Keratinocyte (primary cell): ENCODE data around the gene GRK5. TPM values are rescaled to one million over a fixed set of nuclear protein-coding genes. Genes with fewer than 3 reads are reported as not detected.
"Not testable (repeated sequence)": the region's sequence is repeated elsewhere in the genome, so short reads cannot be mapped to it uniquely, and the experiment has no call there.

ENCODE experiments used
- DNase-seq: peaks from one replicate; pipeline ENCODE4 v3.0.0-alpha.2; 2011; ENCODE audit warnings: low read depth, missing footprints, low spot score
- FAIRE-seq: peaks from 2 replicates; lab custom pipeline; 2011; peaks lifted over from hg19 to GRCh38; lab: Jason Lieb, UNC
- H2AFZ ChIP-seq: 2 replicates; pipeline ENCODE4 v1.6.0; 2012; ENCODE audit warnings: low read length, control low read depth, inconsistent platforms; ENCODE audit not compliant: control insufficient read depth
- H3K27ac ChIP-seq: 2 replicates; pipeline ENCODE4 v1.5.1; 2011; ENCODE audit warnings: low read length; ENCODE audit not compliant: control insufficient read depth, insufficient read depth
- H3K27me3 ChIP-seq: 3 replicates; pipeline ENCODE4 v1.6.0; 2011; ENCODE audit warnings: low read length; ENCODE audit not compliant: control insufficient read depth, insufficient read depth; ENCODE audit errors: extremely low read depth
- H3K36me3 ChIP-seq, 2 experiments: 2 replicates in 1 of 2; 3 replicates in 1 of 2; pipeline ENCODE4 v1.5.1; 2011; ENCODE audit warnings: low read length in 2 of 2, mild to moderate bottlenecking in 1 of 2; ENCODE audit not compliant: control insufficient read depth in 2 of 2, insufficient read depth in 2 of 2; ENCODE audit errors: extremely low read depth in 1 of 2
- H3K4me1 ChIP-seq: 3 replicates; pipeline ENCODE4 v1.5.1; 2011; ENCODE audit warnings: low read length; ENCODE audit not compliant: control insufficient read depth, insufficient read depth; ENCODE audit errors: extremely low read depth
- H3K4me2 ChIP-seq: 3 replicates; pipeline ENCODE4 v1.6.0; 2011; ENCODE audit warnings: low read depth, low read length; ENCODE audit not compliant: control insufficient read depth, insufficient read depth; ENCODE audit errors: extremely low read depth
- H3K4me3 ChIP-seq, 3 experiments: fragments of 200-600 bp in 1 of 3; sonication (generic) in 1 of 3; 2 replicates in 2 of 3; 3 replicates in 1 of 3; pipeline ENCODE4 v1.5.1; 2011 to 2016; ENCODE audit warnings: low read length in 3 of 3, mild to moderate bottlenecking in 3 of 3, control low read depth in 2 of 3, inconsistent platforms in 1 of 3, low read depth in 1 of 3, mixed read lengths in 1 of 3, mixed run types in 1 of 3, moderate library complexity in 1 of 3; ENCODE audit not compliant: control insufficient read depth in 2 of 3, insufficient read depth in 2 of 3; ENCODE audit errors: extremely low read depth in 1 of 3
- H3K79me2 ChIP-seq: 2 replicates; pipeline ENCODE4 v1.6.0; 2012; ENCODE audit warnings: low read length; ENCODE audit not compliant: control insufficient read depth, insufficient read depth
- H3K9ac ChIP-seq: 3 replicates; pipeline ENCODE4 v1.6.0; 2011; ENCODE audit warnings: low read length; ENCODE audit not compliant: control insufficient read depth, insufficient read depth; ENCODE audit errors: extremely low read depth
- H3K9me1 ChIP-seq: 3 replicates; pipeline ENCODE4 v1.6.0; 2011; ENCODE audit warnings: low read length; ENCODE audit not compliant: control insufficient read depth, insufficient read depth; ENCODE audit errors: extremely low read depth
- H3K9me3 ChIP-seq: 2 replicates; pipeline ENCODE4 v1.5.1; 2012; ENCODE audit warnings: low read depth, low read length; ENCODE audit not compliant: control insufficient read depth
- H4K20me1 ChIP-seq: 3 replicates; pipeline ENCODE4 v1.6.0; 2011; ENCODE audit warnings: low read length; ENCODE audit not compliant: control insufficient read depth, insufficient read depth; ENCODE audit errors: extremely low read depth
- EZH2 ChIP-seq: IDR thresholded peaks from one replicate; pipeline ENCODE4 v1.6.1; 2012; ENCODE audit warnings: inconsistent platforms, mild to moderate bottlenecking, low read length, moderate library complexity
- dilution Hi-C: fragments of 300-500 bp; cut with MboI; formaldehyde crosslinking; loops from one replicate; pipeline ENCODE4 v1.7.0; 2020; ENCODE audit warnings: low sequenced_read_pairs; ENCODE audit not compliant: extremely low pct_ligation_motif_present
- polyA plus RNA-seq, 5 experiments: library from polyadenylated mRNA; depleted of rRNA in 3 of 5; stranded (reverse) in 3 of 5; stranded (forward) in 1 of 5; unstranded in 1 of 5; fragments of >200 nt; gene quantifications; 1 replicate in 1 of 5; 2 replicates in 3 of 5; 3 replicates in 1 of 5; pipeline versions ENCODE4 v1.2.1 to v1.2.3, GENCODE V29; 2011 to 2012; ENCODE audit warnings: missing spikeins in 2 of 5, low read depth in 1 of 5, low replicate concordance in 1 of 5
- TF ChIP-seq, protein P1 (sequence below), 3 experiments: IDR thresholded peaks in 1 of 3; conservative IDR thresholded peaks in 1 of 3; optimal IDR thresholded peaks in 1 of 3; 2 replicates in 2 of 3; 3 replicates in 1 of 3; pipeline versions ENCODE3 to v1.5.1; 2011; ENCODE audit warnings: low read length in 3 of 3, mild to moderate bottlenecking in 3 of 3, moderate library complexity in 2 of 3, control low read depth in 1 of 3, inconsistent platforms in 1 of 3; ENCODE audit not compliant: insufficient read depth in 2 of 3; ENCODE audit errors: extremely low read depth in 1 of 3

The GRK5 gene
- polyA plus RNA-seq, 1 donor (not counting 4 experiments of a cell fraction or from before 2014, with no cell fraction given): 7.6 TPM

DNA sequence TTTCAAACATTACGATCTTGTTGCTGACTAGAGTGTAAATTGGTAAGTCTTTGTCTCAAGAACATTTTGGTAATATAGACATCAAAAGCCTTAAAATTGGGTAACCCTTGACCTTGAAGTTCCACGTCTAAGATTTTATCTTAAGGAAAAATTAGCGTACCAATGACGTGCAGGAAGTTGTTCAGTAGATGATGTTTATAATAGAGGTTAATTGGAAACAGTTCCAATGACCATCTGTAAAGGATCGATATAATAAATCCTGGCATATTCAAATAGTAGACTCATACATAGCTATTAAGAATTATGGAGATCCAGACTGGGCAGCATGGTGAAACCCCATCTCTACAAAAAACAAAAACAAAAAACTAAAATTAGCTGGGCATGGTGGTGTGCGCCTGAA is 20.5 kb downstream of the GRK5 start:
- no peaks in the 10 kb centered on the region for H3K9me3 ChIP-seq
- H3K4me2 ChIP-seq: no peak overlapping the region
- FAIRE-seq (no peak), DNase-seq (no peak)
- H2AFZ ChIP-seq: no peak overlapping the region
- H3K27me3 ChIP-seq: no peaks in the 10 kb centered on the region
- H3K9ac ChIP-seq: no peak overlapping the region
- no peak overlapping the region for H3K4me3 ChIP-seq
- H4K20me1 ChIP-seq: no peaks in the 10 kb centered on the region
- no peaks in the 10 kb centered on the region for H3K36me3 ChIP-seq
- H3K27ac ChIP-seq: no peak overlapping the region
- H3K79me2 ChIP-seq: peaks cover 5% of the 10 kb centered on the region
- no peaks in the 10 kb centered on the region for H3K4me1 ChIP-seq
- H3K9me1 ChIP-seq: no peaks in the 10 kb centered on the region
- TF ChIP-seq, protein P1, sequence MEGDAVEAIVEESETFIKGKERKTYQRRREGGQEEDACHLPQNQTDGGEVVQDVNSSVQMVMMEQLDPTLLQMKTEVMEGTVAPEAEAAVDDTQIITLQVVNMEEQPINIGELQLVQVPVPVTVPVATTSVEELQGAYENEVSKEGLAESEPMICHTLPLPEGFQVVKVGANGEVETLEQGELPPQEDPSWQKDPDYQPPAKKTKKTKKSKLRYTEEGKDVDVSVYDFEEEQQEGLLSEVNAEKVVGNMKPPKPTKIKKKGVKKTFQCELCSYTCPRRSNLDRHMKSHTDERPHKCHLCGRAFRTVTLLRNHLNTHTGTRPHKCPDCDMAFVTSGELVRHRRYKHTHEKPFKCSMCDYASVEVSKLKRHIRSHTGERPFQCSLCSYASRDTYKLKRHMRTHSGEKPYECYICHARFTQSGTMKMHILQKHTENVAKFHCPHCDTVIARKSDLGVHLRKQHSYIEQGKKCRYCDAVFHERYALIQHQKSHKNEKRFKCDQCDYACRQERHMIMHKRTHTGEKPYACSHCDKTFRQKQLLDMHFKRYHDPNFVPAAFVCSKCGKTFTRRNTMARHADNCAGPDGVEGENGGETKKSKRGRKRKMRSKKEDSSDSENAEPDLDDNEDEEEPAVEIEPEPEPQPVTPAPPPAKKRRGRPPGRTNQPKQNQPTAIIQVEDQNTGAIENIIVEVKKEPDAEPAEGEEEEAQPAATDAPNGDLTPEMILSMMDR (optimal IDR thresholded peaks at IDR 0.05 in 1 of 3, IDR thresholded peaks at IDR 0.05 in 1 of 3, conservative IDR thresholded peaks at IDR 0.05 in 1 of 3; ENCODE audit: extremely low read depth in 1 of 3, insufficient read depth in 2 of 3, low read length in 3 of 3): no peak
- TF ChIP-seq EZH2: no peak
- dilution Hi-C loops: no loop called here

DNA sequence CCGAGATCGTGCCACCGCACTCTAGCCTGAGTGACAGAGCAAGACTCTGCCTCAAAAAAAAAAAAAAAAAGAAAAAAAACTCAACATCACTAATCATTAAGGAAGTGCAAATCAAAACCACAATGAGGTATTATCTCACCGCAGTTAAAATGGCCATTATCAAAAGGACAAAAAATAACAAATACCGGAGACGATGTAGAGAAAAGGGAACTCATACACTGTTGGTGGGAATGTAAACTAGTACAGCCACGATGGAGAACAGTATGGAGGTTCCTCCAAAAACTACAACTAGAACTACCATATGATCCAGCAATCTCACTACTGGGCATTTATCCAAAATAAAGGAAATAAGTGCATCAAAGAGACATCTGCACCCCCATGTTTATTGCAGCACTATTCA is 24.3 kb downstream of the GRK5 start:
- Histone ChIP-seq H2AFZ (no peak overlapping the region), H3K27ac (no peak overlapping the region), H3K4me1 (peaks cover 7% of the 10 kb centered on the region), H3K4me2 (no peak overlapping the region), H3K4me3 (no peak overlapping the region), H3K9me3 (no peaks in the 10 kb centered on the region), H3K36me3 (no peaks in the 10 kb centered on the region), H3K9ac (no peak overlapping the region), H3K79me2 (no peaks in the 10 kb centered on the region), H4K20me1 (no peaks in the 10 kb centered on the region), H3K9me1 (no peaks in the 10 kb centered on the region), H3K27me3 (no peaks in the 10 kb centered on the region)
- TF ChIP-seq EZH2: no peak
- TF ChIP-seq, protein P1 (optimal IDR thresholded peaks at IDR 0.05 in 1 of 3, IDR thresholded peaks at IDR 0.05 in 1 of 3, conservative IDR thresholded peaks at IDR 0.05 in 1 of 3; ENCODE audit: extremely low read depth in 1 of 3, insufficient read depth in 2 of 3, low read length in 3 of 3): no peak
- no peak for DNase-seq
- dilution Hi-C loops: no loop called here
- FAIRE-seq: no peak

DNA sequence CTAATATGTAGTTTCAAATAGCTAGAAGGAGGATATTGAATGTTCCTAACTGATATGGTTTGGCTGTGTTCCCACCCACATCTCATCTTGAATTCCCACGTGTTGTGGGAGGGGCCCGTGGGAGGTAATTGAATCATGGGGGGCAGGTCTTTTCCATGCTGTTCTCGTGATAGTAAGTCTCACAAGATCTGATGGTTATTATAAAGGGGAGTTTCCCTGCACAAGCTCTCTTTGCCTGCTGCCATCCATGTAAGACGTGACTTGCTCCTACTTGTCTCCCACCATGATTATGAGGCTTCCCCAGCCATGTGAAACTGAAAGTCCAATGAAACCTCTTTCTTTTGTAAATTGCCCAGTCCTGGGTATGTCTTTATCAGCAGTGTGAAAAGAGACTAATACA is 25.1 kb downstream of the GRK5 start:
- H3K4me3 ChIP-seq, FAIRE-seq, H3K9me3 ChIP-seq, H3K79me2 ChIP-seq, H3K4me2 ChIP-seq, H3K9ac ChIP-seq, H3K4me1 ChIP-seq, H3K27ac ChIP-seq, DNase-seq, H2AFZ ChIP-seq, dilution Hi-C loops, H4K20me1 ChIP-seq, H3K27me3 ChIP-seq, H3K36me3 ChIP-seq, H3K9me1 ChIP-seq: not testable (repeated sequence)
